GM19025 (cell line): ENCODE results near the gene ERG28.
"Not testable (repeated sequence)": the region's sequence is repeated elsewhere in the genome, so short reads cannot be mapped to it uniquely, and the experiment has no call there.

Source experiments
- ATAC-seq: cut with Tn5 transposase; IDR thresholded peaks from one replicate; pipeline ENCODE4 v1.9.1; 2021; ENCODE audit warnings: mild to moderate bottlenecking, low read depth, moderate library complexity; ENCODE audit not compliant: unreplicated experiment

The ERG28 gene

GRCh38 chr14:75627406-75627805, 33.3 kb downstream of the ERG28 start:
- ATAC-seq: no peak

- no peak for ATAC-seq
These were observed 33.8 kb downstream of the ERG28 start for GRCh38 chr14:75626863-75627262.

- no peak for ATAC-seq
These were observed 34.3 kb downstream of the ERG28 start for GRCh38 chr14:75626396-75626795.

GRCh38 chr14:75625034-75625433, 35.6 kb downstream of the ERG28 start:
- ATAC-seq: no peak

- ATAC-seq: no peak
These were observed 41.1 kb downstream of the ERG28 start for GRCh38 chr14:75619548-75619947.

GRCh38 chr14:75615200-75615599, 45.5 kb downstream of the ERG28 start:
- ATAC-seq: no peak

GRCh38 chr14:75614179-75614578, 46.5 kb downstream of the ERG28 start:
- ATAC-seq: no peak

GRCh38 chr14:75612157-75612556, 48.5 kb downstream of the ERG28 start:
- ATAC-seq: no peak

GRCh38 chr14:75610834-75611233, 49.8 kb downstream of the ERG28 start:
- no peak for ATAC-seq

- ATAC-seq: no peak
These were observed 50.8 kb downstream of the ERG28 start for GRCh38 chr14:75609606-75610475.

- ATAC-seq: no peak
These were observed 51.6 kb downstream of the ERG28 start for GRCh38 chr14:75609116-75609515.

- ATAC-seq: no peak
These were observed 52.6 kb downstream of the ERG28 start for GRCh38 chr14:75607842-75608640.

- no peak for ATAC-seq
These were observed 53.6 kb downstream of the ERG28 start for GRCh38 chr14:75607044-75607443.

GRCh38 chr14:75605916-75606315, 54.8 kb downstream of the ERG28 start:
- no peak for ATAC-seq

GRCh38 chr14:75604979-75605851, 55.5 kb downstream of the ERG28 start:
- ATAC-seq: no peak

GRCh38 chr14:75602503-75602902, 58.2 kb downstream of the ERG28 start:
- no peak for ATAC-seq

- ATAC-seq: not testable (repeated sequence)
These were observed 59.6 kb downstream of the ERG28 start for GRCh38 chr14:75601061-75601460.

- not testable (repeated sequence) for ATAC-seq
These were observed 60.6 kb downstream of the ERG28 start for GRCh38 chr14:75600100-75600499.
